Measurements from ENCODE around the gene MGAT1. TPM values are rescaled to one million over a fixed set of nuclear protein-coding genes. Genes with fewer than 3 reads are reported as not detected.
"Not testable (repeated sequence)": the region's sequence is repeated elsewhere in the genome, so short reads cannot be mapped to it uniquely, and the experiment has no call there.

The MGAT1 gene
- total RNA-seq, 1 donor from 2014 or later = 64.6 TPM

GRCh38 chr5:180785121-180785781 is 17.4 kb downstream of the MGAT1 start:
- peak; percentile 58 for ATAC-seq

GRCh38 chr5:180784497-180785097 is 18.0 kb downstream of the MGAT1 start:
- peak; percentile 73 for ATAC-seq

- ATAC-seq = no peak
These were observed 19.1 kb downstream of the MGAT1 start for GRCh38 chr5:180783340-180784052.

DNA sequence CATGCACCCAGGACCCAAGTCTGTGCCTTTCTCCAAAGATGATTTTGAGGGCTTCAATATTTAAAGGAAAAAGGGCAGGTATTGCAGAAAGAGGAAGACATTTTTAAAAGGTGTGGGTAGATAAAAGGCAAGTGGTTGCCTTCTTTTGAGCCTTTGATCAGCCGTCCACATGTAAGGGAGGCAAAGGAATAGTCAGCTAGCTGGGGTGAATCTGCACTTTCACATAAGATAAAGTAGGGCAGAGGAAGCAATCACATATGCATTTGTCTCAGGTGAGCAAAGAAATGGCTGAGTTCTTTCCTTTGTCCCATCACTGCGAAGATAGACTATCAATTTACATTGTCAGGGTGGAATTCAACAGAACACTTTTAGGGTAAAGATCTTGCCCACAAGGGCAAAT is 19.9 kb downstream of the MGAT1 start:
- no peak for ATAC-seq

- not testable (repeated sequence) for ATAC-seq
These were observed 20.7 kb downstream of the MGAT1 start for GRCh38 chr5:180781900-180782326.

DNA sequence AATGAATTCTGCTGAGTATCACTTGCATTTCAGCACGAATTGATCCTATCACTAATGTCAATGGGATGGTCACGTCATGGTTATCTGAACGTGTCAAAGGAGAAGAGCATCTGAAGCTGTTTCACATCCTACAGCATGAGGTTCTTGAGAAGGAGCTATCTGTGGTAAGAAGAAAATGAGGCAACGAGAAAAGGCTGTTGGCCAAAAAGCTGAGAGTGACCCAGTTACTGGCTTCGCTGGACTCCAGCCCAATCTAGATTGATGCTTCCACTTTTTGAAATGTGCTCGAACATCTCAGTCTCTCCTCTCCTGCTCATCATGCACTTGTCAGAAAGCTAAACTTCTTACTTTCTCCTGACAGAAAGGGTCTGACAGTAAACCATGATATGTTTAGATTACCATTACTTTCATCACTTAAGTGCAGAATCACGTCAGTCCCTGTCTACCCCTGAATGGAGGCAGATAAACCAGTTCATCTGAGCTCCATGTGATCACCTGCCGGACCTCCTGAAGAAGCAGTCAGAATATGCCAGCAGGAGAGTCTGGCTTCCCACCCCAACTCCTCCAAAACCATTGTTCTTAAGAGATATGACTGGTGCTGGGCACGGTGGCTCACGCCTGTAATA is 22.5 kb downstream of the MGAT1 start:
- no peak for ATAC-seq

DNA sequence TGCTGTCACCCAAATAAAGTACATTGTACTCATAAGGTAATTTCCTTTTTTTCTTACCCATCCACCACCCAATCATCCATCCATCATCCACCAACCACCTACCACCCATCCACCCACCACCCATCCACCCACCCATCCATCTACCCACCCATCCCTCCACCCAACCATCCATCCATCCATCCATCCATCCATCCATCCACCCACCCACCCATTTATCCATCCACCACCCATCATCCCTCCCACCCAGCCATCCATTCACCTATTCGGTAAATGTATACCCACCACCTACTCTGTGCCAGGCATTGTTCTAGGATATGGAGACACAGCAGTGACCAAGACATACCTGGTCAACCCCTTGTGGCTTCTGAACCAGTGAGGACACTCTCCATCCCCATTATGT is 25.1 kb downstream of the MGAT1 start:
- ATAC-seq = no peak

GRCh38 chr5:180776376-180776775 is 26.2 kb downstream of the MGAT1 start:
- ATAC-seq = no peak

DNA sequence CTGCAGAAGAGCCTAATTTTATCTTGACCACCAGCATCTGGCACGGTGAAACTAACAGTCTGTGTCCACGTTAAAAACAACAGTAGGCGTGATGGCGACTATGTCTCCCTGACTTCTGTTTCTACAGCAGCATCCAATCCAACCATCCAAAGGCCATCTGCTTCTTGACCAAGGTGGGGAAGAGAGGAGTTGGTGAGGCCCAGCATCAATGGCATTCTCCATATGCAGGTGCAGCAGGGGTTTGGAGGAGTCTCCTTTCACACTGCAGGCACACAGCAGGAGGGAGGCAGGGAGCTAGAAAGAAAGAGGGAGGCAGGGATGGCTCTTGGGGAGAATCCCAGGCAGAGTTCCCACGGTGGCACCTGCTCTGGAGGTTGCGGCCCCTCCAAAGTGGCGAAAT is 27.0 kb downstream of the MGAT1 start:
- ATAC-seq = no peak

- no peak for ATAC-seq
These were observed 30.8 kb downstream of the MGAT1 start for GRCh38 chr5:180771839-180772238.

GRCh38 chr5:180769821-180770220 is 32.8 kb downstream of the MGAT1 start:
- no peak for ATAC-seq

- ATAC-seq = no peak
These were observed 47.0 kb downstream of the MGAT1 start for GRCh38 chr5:180755601-180756000.

DNA sequence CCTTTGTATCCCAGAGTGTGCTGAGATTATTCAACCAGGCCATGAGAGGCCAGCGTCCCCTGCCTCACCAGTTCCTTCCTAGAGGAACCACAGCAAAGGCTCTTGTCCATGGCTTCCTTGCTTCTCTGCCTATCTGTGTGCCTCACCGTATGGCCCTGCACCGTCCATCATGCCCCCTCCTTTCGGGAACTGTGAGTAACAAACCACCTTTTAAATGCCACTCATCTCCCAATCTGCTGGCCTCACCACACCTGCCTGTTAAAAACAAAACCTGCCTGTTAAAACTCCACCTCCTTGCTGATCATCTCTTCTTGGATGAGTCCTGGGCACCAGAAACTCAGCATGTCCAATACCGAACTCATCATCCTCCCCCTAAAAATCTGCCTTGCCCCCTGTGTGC is 58.4 kb downstream of the MGAT1 start:
- ATAC-seq = no peak

DNA sequence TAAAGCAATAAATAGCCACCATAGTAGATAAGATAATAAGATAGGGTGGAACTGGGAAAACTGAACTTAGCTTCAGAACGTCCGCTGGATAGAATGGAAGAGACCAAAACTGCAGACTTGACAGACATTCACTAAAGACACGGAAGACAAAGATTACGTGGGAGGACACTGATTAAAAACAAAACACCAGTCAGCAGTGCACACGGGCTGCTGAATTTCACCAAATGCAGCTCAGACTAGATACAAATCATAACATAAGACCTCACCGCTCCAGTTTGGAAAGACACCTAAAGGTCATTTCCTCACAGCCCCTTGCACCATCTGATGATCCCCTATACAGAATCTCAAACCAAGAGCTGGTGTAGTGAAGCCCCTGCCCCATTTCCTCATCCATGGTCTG is 59.9 kb downstream of the MGAT1 start:
- no peak for ATAC-seq

- ATAC-seq = not testable (repeated sequence)
These were observed 61.7 kb downstream of the MGAT1 start for GRCh38 chr5:180740953-180741352.

DNA sequence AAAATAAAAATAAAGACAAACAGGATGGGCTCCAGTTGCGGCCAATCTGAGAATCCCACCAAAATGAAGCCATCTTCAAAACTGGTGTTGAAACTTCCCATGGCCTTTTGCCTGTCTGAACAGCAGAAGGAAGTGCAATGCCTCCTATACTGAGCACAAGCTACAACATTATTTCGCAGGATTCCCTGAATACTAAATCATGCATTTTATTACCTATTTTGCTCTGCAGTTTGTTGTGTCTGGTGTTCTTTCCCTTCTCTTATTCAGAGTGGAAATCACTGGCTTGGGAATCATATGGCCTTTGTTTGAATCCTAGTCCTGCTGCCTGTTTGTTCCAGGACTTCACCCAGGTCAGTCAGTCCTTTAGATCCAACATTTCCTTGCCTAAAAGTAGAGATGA is 62.6 kb downstream of the MGAT1 start, which contains the start of gene OR2Y1:
OR2Y1 (minus strand) TSS at position 101 of the 400 bp plus-strand sequence; CDS start at position 101, 0 bp downstream.
- ATAC-seq = no peak

- no peak for ATAC-seq
These were observed 63.3 kb downstream of the MGAT1 start for GRCh38 chr5:180739271-180739670.

DNA sequence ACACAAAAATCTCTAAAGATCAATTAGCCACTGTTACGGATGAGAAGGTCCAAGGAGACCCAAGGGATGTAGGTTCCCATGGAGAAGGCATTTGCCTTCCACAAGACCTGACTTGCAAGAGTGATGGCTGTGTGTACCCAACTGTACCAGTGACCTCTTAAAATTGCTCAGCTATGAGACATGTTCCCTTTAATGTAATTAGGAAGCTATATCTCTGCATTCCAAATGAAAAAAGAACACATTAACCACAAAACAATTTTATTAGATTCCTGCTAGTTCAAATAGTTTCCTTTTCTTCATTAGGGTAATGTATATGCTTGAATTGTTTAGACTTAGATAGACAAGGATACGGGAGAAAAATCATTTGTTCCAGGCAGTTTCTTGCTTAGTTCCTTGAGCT is 66.1 kb downstream of the MGAT1 start:
- no peak for ATAC-seq

Other genes with a start within 250 kb of the MGAT1 start
- 26.6 TPM for gene SCGB3A1, start 211.3 kb downstream of the MGAT1 start, total RNA-seq
- gene FLT4, start 153.2 kb downstream of the MGAT1 start, total RNA-seq = 1.9 TPM
- not detected for gene OR2Y1, start 62.7 kb downstream of the MGAT1 start, total RNA-seq
- 12.9 TPM for gene ZFP62, start 58.5 kb upstream of the MGAT1 start, total RNA-seq
- gene BTNL8, start 96.4 kb upstream of the MGAT1 start, total RNA-seq = not detected
- not detected for gene BTNL3, start 186.0 kb upstream of the MGAT1 start, total RNA-seq
- gene BTNL9, start 237.5 kb upstream of the MGAT1 start, total RNA-seq = 2.5 TPM

All from esophagus mucosa (tissue), 1 donor.